Stimulated activated CD8-positive, alpha-beta memory T cell treated with anti-CD3 and anti-CD28 coated beads, Interleukin-12 subunit alpha, Interleukin-12 subunit beta, amount 100 ng/mL, for 4 hours (primary cell): ENCODE results near the gene GRID2.
"Not testable (repeated sequence)": the region's sequence is repeated elsewhere in the genome, so short reads cannot be mapped to it uniquely, and the experiment has no call there.

Experiments
- DNase-seq: peaks from one replicate; pipeline ENCODE4 v3.0.0-alpha.2; 2020; ENCODE audit warnings: low read depth

The GRID2 gene

GRCh38 chr4:92305878-92306520 is 2.2 kb downstream of the GRID2 start:
- DNase-seq, result no peak

GRCh38 chr4:92307181-92307580 is 3.4 kb downstream of the GRID2 start:
- DNase-seq, result no peak

- no peak for DNase-seq
Measured at GRCh38 chr4:92307866-92308265, 4.1 kb downstream of the GRID2 start.

GRCh38 chr4:92317047-92317446 is 13.3 kb downstream of the GRID2 start:
- DNase-seq, result no peak

- DNase-seq, result no peak
Measured at GRCh38 chr4:92328095-92328494, 24.3 kb downstream of the GRID2 start.

GRCh38 chr4:92333016-92333415 is 29.2 kb downstream of the GRID2 start:
- no peak for DNase-seq

GRCh38 chr4:92334716-92335350 is 31.1 kb downstream of the GRID2 start:
- no peak for DNase-seq

- DNase-seq, result no peak
Measured at GRCh38 chr4:92339676-92340075, 35.9 kb downstream of the GRID2 start.

GRCh38 chr4:92344216-92344615 is 40.5 kb downstream of the GRID2 start:
- DNase-seq, result no peak

- DNase-seq, result no peak
Measured at GRCh38 chr4:92346289-92346688, 42.5 kb downstream of the GRID2 start.

- DNase-seq, result no peak
Measured at GRCh38 chr4:92357966-92358365, 54.2 kb downstream of the GRID2 start.

GRCh38 chr4:92359491-92359890 is 55.7 kb downstream of the GRID2 start:
- DNase-seq, result no peak

GRCh38 chr4:92362028-92362427 is 58.3 kb downstream of the GRID2 start:
- no peak for DNase-seq

GRCh38 chr4:92368653-92369052 is 64.9 kb downstream of the GRID2 start:
- DNase-seq, result no peak

GRCh38 chr4:92381616-92382015 is 77.8 kb downstream of the GRID2 start:
- DNase-seq, result no peak

- DNase-seq, result no peak
Measured at GRCh38 chr4:92382128-92382527, 78.4 kb downstream of the GRID2 start.

GRCh38 chr4:92387459-92388069 is 83.8 kb downstream of the GRID2 start:
- DNase-seq, result no peak

- DNase-seq, result no peak
Measured at GRCh38 chr4:92399032-92399431, 95.3 kb downstream of the GRID2 start.

GRCh38 chr4:92403525-92403924 is 99.8 kb downstream of the GRID2 start:
- DNase-seq, result not testable (repeated sequence)

GRCh38 chr4:92406488-92406887 is 102.7 kb downstream of the GRID2 start:
- no peak for DNase-seq

- DNase-seq, result no peak
Measured at GRCh38 chr4:92421920-92422319, 118.2 kb downstream of the GRID2 start.

GRCh38 chr4:92433272-92433758 is 129.5 kb downstream of the GRID2 start:
- no peak for DNase-seq

GRCh38 chr4:92438722-92439121 is 135.0 kb downstream of the GRID2 start:
- DNase-seq, result not testable (repeated sequence)
